ENCODE data around the gene DIS3L2. TPM values are rescaled to one million over a fixed set of nuclear protein-coding genes. Genes with fewer than 3 reads are reported as not detected.
"Not testable (repeated sequence)": the region's sequence is repeated elsewhere in the genome, so short reads cannot be mapped to it uniquely, and the experiment has no call there.

The DIS3L2 gene
- total RNA-seq, 4 donors from 2014 or later = 10.3 to 63.9 (median 29.7) TPM

GRCh38 chr2:232028071-232028470 lies 66.6 kb downstream of the DIS3L2 start:
- no peak for DNase-seq
- TF ChIP-seq CTCF (IDR thresholded peaks at IDR 0.05) (no peak), POLR2A (IDR thresholded peaks at IDR 0.05) (no peak)
- no peaks in the 10 kb centered on the region for H3K4me1 ChIP-seq
- H3K27ac ChIP-seq = no peak overlapping the region
- H3K9me3 ChIP-seq = no peaks in the 10 kb centered on the region
- no peaks in the 10 kb centered on the region for H3K27me3 ChIP-seq
- H3K36me3 ChIP-seq = no peaks in the 10 kb centered on the region
- no peak overlapping the region for H3K4me3 ChIP-seq
- intact Hi-C loops (cut with DNase I; ENCODE audit: low total_unique reads) = no loop called here

- H3K36me3 ChIP-seq = no peaks in the 10 kb centered on the region
- no peak overlapping the region for H3K27ac ChIP-seq
- TF ChIP-seq CTCF (IDR thresholded peaks at IDR 0.05) (no peak), POLR2A (IDR thresholded peaks at IDR 0.05) (no peak)
- intact Hi-C loops (cut with DNase I; ENCODE audit: low total_unique reads) = no loop called here
- no peaks in the 10 kb centered on the region for H3K27me3 ChIP-seq
- DNase-seq = no peak
- H3K4me3 ChIP-seq = no peak overlapping the region
- no peaks in the 10 kb centered on the region for H3K9me3 ChIP-seq
- no peaks in the 10 kb centered on the region for H3K4me1 ChIP-seq
Observed at GRCh38 chr2:232028631-232029030, 67.1 kb downstream of the DIS3L2 start.

- H3K27ac ChIP-seq = no peak overlapping the region
- H3K4me1 ChIP-seq = no peaks in the 10 kb centered on the region
- H3K36me3 ChIP-seq = no peaks in the 10 kb centered on the region
- no peak for DNase-seq
- TF ChIP-seq POLR2A (IDR thresholded peaks at IDR 0.05) (no peak), CTCF (IDR thresholded peaks at IDR 0.05) (no peak)
- H3K9me3 ChIP-seq = no peaks in the 10 kb centered on the region
- H3K27me3 ChIP-seq = no peaks in the 10 kb centered on the region
- no peak overlapping the region for H3K4me3 ChIP-seq
- intact Hi-C loops (cut with DNase I; ENCODE audit: low total_unique reads) = no loop called here
Observed at GRCh38 chr2:232029346-232029745, 67.8 kb downstream of the DIS3L2 start.

GRCh38 chr2:232030229-232030628 lies 68.7 kb downstream of the DIS3L2 start:
- Histone ChIP-seq H3K4me3 (no peak overlapping the region), H3K27ac (no peak overlapping the region), H3K36me3 (no peaks in the 10 kb centered on the region), H3K4me1 (no peaks in the 10 kb centered on the region), H3K9me3 (no peaks in the 10 kb centered on the region), H3K27me3 (no peaks in the 10 kb centered on the region)
- TF ChIP-seq CTCF (IDR thresholded peaks at IDR 0.05) (no peak), POLR2A (IDR thresholded peaks at IDR 0.05) (no peak)
- intact Hi-C loops (cut with DNase I; ENCODE audit: low total_unique reads) = no loop called here
- no peak for DNase-seq

- DNase-seq; H3K4me3 ChIP-seq; intact Hi-C loops (cut with DNase I; ENCODE audit: low total_unique reads): not testable (repeated sequence)
Observed at GRCh38 chr2:232035292-232035691, 73.8 kb downstream of the DIS3L2 start.

GRCh38 chr2:232036876-232037275 lies 75.4 kb downstream of the DIS3L2 start:
- H3K4me1 ChIP-seq; DNase-seq; H3K36me3 ChIP-seq; intact Hi-C loops (cut with DNase I; ENCODE audit: low total_unique reads); H3K27me3 ChIP-seq; H3K27ac ChIP-seq; H3K9me3 ChIP-seq; H3K4me3 ChIP-seq: not testable (repeated sequence)

More at GRCh38 chr2:232035292-232035691, 73.8 kb downstream of the DIS3L2 start:
- H3K4me1 ChIP-seq, H3K9me3 ChIP-seq, H3K27me3 ChIP-seq, H3K36me3 ChIP-seq, H3K27ac ChIP-seq: not testable (repeated sequence)

Measured in uterus (tissue), 4 donors.